Effector CD4-positive, alpha-beta T cell (primary cell): ENCODE data around the gene EFNA4.

Experiments used
- DNase-seq: peaks from one replicate; pipeline ENCODE4 v3.0.0-alpha.2; 2020

EFNA4 gene

GRCh38 chr1:155033524-155033923 is 30.0 kb upstream of the EFNA4 start, which contains the start of the genes DCST1 and DCST2:
TSS of gene DCST1 (plus strand) at chr1:155033824. CDS start at chr1:155034037, 213 bp downstream.
TSS of gene DCST2 (minus strand) at chr1:155033781. CDS start at chr1:155033701, 80 bp downstream.
- no peak for DNase-seq

GRCh38 chr1:155034318-155035208 is 29.0 kb upstream of the EFNA4 start:
- no peak for DNase-seq

GRCh38 chr1:155035936-155036335 is 27.6 kb upstream of the EFNA4 start:
- no peak for DNase-seq

GRCh38 chr1:155037043-155037442 is 26.5 kb upstream of the EFNA4 start:
- no peak for DNase-seq

GRCh38 chr1:155037851-155038441 is 25.6 kb upstream of the EFNA4 start:
- no peak for DNase-seq

GRCh38 chr1:155038602-155039307 is 24.8 kb upstream of the EFNA4 start:
- no peak for DNase-seq

- DNase-seq = no peak
Observed at GRCh38 chr1:155039308-155039669, 24.3 kb upstream of the EFNA4 start.

GRCh38 chr1:155040358-155041093 is 23.0 kb upstream of the EFNA4 start:
- DNase-seq = no peak

GRCh38 chr1:155042789-155043188 is 20.8 kb upstream of the EFNA4 start:
- DNase-seq = no peak

GRCh38 chr1:155043301-155043702 is 20.2 kb upstream of the EFNA4 start:
- DNase-seq = no peak

GRCh38 chr1:155043793-155044192 is 19.7 kb upstream of the EFNA4 start:
- no peak for DNase-seq

GRCh38 chr1:155044365-155044764 is 19.2 kb upstream of the EFNA4 start:
- DNase-seq = no peak

GRCh38 chr1:155044812-155045657 is 18.5 kb upstream of the EFNA4 start:
- peak; percentile 54 for DNase-seq

GRCh38 chr1:155048449-155049334 is 14.8 kb upstream of the EFNA4 start:
- DNase-seq = no peak

- DNase-seq = no peak
Observed at GRCh38 chr1:155049651-155050559, 13.6 kb upstream of the EFNA4 start.

- peak; percentile 75 for DNase-seq
Observed at GRCh38 chr1:155050560-155051341, 12.8 kb upstream of the EFNA4 start, which contains the start of gene ADAM15. TSS of gene ADAM15 (plus strand) at chr1:155051316. CDS start at chr1:155051387, 71 bp downstream.

GRCh38 chr1:155051342-155051776 is 12.2 kb upstream of the EFNA4 start:
- DNase-seq = no peak

GRCh38 chr1:155051777-155052398 is 11.7 kb upstream of the EFNA4 start:
- DNase-seq = peak; percentile 25
